ENCODE data around the gene AFAP1L1. TPM values are rescaled to one million over a fixed set of nuclear protein-coding genes. Genes with fewer than 3 reads are reported as not detected.
"Not testable (repeated sequence)": the region's sequence is repeated elsewhere in the genome, so short reads cannot be mapped to it uniquely, and the experiment has no call there.

The AFAP1L1 gene
- total and polyA plus RNA-seq, 2 experiments from 2014 or later = 1.2 to 2.3 TPM

DNA sequence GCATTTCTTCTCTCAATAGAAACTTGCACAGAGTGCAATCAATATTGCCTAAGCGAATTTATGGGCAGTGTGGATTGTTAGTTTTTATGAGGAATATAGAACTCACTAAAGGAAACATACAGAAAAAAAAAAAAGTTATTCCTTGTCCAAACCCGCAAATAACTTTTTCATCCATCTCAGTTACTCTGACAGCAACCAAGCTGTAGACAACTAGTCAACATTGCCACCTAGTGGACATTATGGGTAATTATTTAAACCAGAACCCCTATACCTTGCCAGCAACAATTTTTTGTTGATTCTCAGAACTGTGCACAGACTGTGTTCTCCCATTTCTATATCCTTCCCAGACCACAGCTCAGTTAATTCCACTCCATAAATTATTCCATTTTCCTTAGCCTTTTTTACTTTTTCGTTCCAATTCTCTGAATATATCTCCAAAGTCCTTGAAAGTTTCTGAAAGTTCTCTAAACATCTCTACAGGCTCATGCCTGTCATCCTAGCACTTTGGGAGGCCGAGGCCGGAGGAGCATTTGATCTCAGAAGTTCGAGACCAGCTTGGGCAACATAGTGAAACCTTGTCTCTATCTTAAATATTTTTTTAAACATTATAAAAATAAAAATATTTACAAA lies 2.6 kb upstream of the AFAP1L1 start:
- no peak for TF ChIP-seq EZH2 (IDR thresholded peaks at IDR 0.05; ENCODE audit: borderline replicate concordance)
- TF ChIP-seq, protein P1, sequence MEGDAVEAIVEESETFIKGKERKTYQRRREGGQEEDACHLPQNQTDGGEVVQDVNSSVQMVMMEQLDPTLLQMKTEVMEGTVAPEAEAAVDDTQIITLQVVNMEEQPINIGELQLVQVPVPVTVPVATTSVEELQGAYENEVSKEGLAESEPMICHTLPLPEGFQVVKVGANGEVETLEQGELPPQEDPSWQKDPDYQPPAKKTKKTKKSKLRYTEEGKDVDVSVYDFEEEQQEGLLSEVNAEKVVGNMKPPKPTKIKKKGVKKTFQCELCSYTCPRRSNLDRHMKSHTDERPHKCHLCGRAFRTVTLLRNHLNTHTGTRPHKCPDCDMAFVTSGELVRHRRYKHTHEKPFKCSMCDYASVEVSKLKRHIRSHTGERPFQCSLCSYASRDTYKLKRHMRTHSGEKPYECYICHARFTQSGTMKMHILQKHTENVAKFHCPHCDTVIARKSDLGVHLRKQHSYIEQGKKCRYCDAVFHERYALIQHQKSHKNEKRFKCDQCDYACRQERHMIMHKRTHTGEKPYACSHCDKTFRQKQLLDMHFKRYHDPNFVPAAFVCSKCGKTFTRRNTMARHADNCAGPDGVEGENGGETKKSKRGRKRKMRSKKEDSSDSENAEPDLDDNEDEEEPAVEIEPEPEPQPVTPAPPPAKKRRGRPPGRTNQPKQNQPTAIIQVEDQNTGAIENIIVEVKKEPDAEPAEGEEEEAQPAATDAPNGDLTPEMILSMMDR (IDR thresholded peaks at IDR 0.05; ENCODE audit: poor library complexity) = peak; percentile 66
- H3K36me3 ChIP-seq (replicated peaks; ENCODE audit: insufficient read depth, low read depth) = no peaks in the 10 kb centered on the region
- H3K9me2 ChIP-seq (replicated peaks; ENCODE audit: insufficient read depth) = no peaks in the 10 kb centered on the region
- WGBS (ENCODE audit: low lambda C conversion rate, missing lambda C conversion rate) = 39% methylated on average over 6 of the region's 6 CpGs
- peaks cover 19% of the 10 kb centered on the region for H3K27me3 ChIP-seq
- H3K9me3 ChIP-seq (ENCODE audit: low read depth) = no peaks in the 10 kb centered on the region
- DNase-seq (ENCODE audit: low spot score) = peak; percentile 75
- H3K79me2 ChIP-seq = no peaks in the 10 kb centered on the region
- no peak overlapping the region for H3K4me2 ChIP-seq
- H3K27ac ChIP-seq = no peak overlapping the region
- H3K4me1 ChIP-seq (ENCODE audit: insufficient read depth) = no peaks in the 10 kb centered on the region
- H3K4me3 ChIP-seq = no peak overlapping the region
- H4K20me1 ChIP-seq (ENCODE audit: insufficient read depth, poor library complexity, severe bottlenecking) = no peaks in the 10 kb centered on the region
- no peak overlapping the region for H2AFZ ChIP-seq

DNA sequence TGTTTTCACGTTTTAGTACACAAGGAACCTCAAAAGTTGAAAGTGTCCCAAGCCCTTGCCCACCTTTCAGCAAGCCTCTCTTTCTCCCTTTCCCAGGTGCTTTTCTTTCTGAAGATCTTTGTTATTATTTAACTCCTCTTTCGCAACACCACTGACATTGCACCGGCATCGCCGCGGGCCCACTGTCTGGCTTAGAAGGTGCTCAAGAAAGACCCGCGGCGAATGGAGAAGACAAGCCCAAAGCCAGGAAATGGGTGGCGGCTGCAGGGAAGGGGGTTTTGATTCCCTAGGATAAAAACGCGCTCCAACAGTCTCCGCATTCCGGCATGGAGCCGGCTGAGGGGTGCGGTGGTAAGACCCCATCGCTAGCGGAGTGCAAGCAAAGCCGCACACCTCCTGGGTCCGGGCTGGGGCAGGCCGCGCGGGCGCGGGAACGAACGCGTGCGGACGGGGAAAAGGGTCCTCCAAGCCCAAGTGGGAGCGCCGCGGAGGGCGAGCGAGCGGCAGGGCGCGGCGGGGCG lies 404 bp upstream of the AFAP1L1 start:
- H3K9me3 ChIP-seq (ENCODE audit: low read depth) = no peaks in the 10 kb centered on the region
- H3K27ac ChIP-seq = no peak overlapping the region
- no peaks in the 10 kb centered on the region for H3K4me1 ChIP-seq (ENCODE audit: insufficient read depth)
- H3K79me2 ChIP-seq = no peaks in the 10 kb centered on the region
- peak overlapping the region; percentile 88 for H2AFZ ChIP-seq
- 3% methylated on average over 39 of the region's 40 CpGs for WGBS (ENCODE audit: low lambda C conversion rate, missing lambda C conversion rate)
- peak overlapping the region; percentile 96 for H3K4me2 ChIP-seq
- H3K27me3 ChIP-seq = peaks cover 15% of the 10 kb centered on the region
- no peaks in the 10 kb centered on the region for H4K20me1 ChIP-seq (ENCODE audit: insufficient read depth, poor library complexity, severe bottlenecking)
- H3K9me2 ChIP-seq (replicated peaks; ENCODE audit: insufficient read depth) = no peaks in the 10 kb centered on the region
- DNase-seq (ENCODE audit: low spot score) = peak; percentile 44
- no peak for TF ChIP-seq EZH2 (IDR thresholded peaks at IDR 0.05; ENCODE audit: borderline replicate concordance)
- TF ChIP-seq, protein P1 (IDR thresholded peaks at IDR 0.05; ENCODE audit: poor library complexity) = no peak
- TF ChIP-seq EZH2phosphoT487 (IDR thresholded peaks at IDR 0.05; ENCODE audit: low read depth, severe bottlenecking, unreplicated experiment) = no peak
- peak overlapping the region; percentile 9 for H3K4me3 ChIP-seq
- H3K36me3 ChIP-seq (replicated peaks; ENCODE audit: insufficient read depth, low read depth) = no peaks in the 10 kb centered on the region

DNA sequence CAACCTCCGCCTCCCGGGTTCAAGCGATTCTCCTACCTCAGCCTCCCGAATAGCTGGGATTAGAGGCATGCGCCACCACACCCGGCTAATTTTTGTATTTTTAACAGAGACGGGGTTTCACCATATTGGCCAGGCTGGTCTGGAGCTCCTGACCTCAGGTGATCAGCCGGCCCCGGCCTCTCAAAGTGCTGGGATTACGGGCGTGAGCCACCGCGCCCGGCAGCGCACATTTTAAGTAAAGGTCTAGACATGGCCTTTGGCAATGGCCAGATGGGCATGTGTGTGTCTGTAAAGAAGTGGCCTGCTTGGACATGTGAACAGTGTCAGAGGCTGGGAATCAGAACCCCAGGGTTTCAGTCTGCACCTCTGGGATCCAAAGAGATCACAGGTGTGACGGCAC lies 1.1 kb downstream of the AFAP1L1 start:
- WGBS (ENCODE audit: low lambda C conversion rate, missing lambda C conversion rate) = 65% methylated on average over 16 of the region's 16 CpGs

DNA sequence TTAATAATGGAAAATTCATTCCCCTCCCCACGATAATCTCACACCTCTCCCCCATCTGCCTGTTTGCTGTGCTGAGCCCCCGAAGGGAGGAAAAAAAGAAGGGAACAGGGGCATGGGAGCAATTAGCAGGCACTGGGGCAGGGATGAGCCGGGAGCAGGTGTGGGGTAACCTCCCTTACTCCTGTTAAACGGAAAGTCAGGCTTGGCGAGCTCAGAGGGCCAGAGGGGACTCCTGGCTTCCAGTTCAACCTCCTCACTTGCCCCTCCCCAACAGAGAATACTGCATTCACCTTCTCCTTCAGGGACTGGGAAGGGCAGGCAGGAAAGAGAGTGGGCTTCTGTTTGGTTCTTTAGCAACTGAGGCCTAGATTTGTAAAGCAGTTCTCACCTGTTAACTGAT lies 1.6 kb downstream of the AFAP1L1 start:
- Histone ChIP-seq H3K79me2 (no peaks in the 10 kb centered on the region), H3K4me2 (peak overlapping the region; percentile 96), H3K27ac (peak overlapping the region; percentile 24), H3K27me3 (peaks cover 23% of the 10 kb centered on the region), H2AFZ (no peak overlapping the region), H3K4me3 (no peak overlapping the region), H3K9me3 (ENCODE audit: low read depth) (no peaks in the 10 kb centered on the region), H3K36me3 (replicated peaks; ENCODE audit: insufficient read depth, low read depth) (no peaks in the 10 kb centered on the region), H3K4me1 (ENCODE audit: insufficient read depth) (no peaks in the 10 kb centered on the region), H3K9me2 (replicated peaks; ENCODE audit: insufficient read depth) (no peaks in the 10 kb centered on the region), H4K20me1 (ENCODE audit: insufficient read depth, poor library complexity, severe bottlenecking) (no peaks in the 10 kb centered on the region)
- 60% methylated on average over 5 of the region's 5 CpGs for WGBS (ENCODE audit: low lambda C conversion rate, missing lambda C conversion rate)
- no peak for TF ChIP-seq EZH2phosphoT487 (IDR thresholded peaks at IDR 0.05; ENCODE audit: low read depth, severe bottlenecking, unreplicated experiment)
- no peak for TF ChIP-seq EZH2 (IDR thresholded peaks at IDR 0.05; ENCODE audit: borderline replicate concordance)
- TF ChIP-seq, protein P1 (IDR thresholded peaks at IDR 0.05; ENCODE audit: poor library complexity) = no peak
- DNase-seq (ENCODE audit: low spot score) = no peak

More for the DNA sequence above, 1.1 kb downstream of the AFAP1L1 start:
- peak overlapping the region; percentile 9 for H3K4me3 ChIP-seq
- H2AFZ ChIP-seq; H3K9me3 ChIP-seq (ENCODE audit: low read depth); H3K4me1 ChIP-seq (ENCODE audit: insufficient read depth); H3K9me2 ChIP-seq (replicated peaks; ENCODE audit: insufficient read depth); DNase-seq (ENCODE audit: low spot score); H3K27ac ChIP-seq; H3K79me2 ChIP-seq; H4K20me1 ChIP-seq (ENCODE audit: insufficient read depth, poor library complexity, severe bottlenecking); H3K36me3 ChIP-seq (replicated peaks; ENCODE audit: insufficient read depth, low read depth): not testable (repeated sequence)
- H3K4me2 ChIP-seq = peak overlapping the region; percentile 96
- peaks cover 23% of the 10 kb centered on the region for H3K27me3 ChIP-seq
